Fibroblast of gingiva (primary cell): ENCODE measurements around the gene MYH7.

Experiments
- DNase-seq: peaks from one replicate; pipeline ENCODE4 v3.0.0-alpha.2; 2011; ENCODE audit warnings: low read depth

MYH7 gene

DNA sequence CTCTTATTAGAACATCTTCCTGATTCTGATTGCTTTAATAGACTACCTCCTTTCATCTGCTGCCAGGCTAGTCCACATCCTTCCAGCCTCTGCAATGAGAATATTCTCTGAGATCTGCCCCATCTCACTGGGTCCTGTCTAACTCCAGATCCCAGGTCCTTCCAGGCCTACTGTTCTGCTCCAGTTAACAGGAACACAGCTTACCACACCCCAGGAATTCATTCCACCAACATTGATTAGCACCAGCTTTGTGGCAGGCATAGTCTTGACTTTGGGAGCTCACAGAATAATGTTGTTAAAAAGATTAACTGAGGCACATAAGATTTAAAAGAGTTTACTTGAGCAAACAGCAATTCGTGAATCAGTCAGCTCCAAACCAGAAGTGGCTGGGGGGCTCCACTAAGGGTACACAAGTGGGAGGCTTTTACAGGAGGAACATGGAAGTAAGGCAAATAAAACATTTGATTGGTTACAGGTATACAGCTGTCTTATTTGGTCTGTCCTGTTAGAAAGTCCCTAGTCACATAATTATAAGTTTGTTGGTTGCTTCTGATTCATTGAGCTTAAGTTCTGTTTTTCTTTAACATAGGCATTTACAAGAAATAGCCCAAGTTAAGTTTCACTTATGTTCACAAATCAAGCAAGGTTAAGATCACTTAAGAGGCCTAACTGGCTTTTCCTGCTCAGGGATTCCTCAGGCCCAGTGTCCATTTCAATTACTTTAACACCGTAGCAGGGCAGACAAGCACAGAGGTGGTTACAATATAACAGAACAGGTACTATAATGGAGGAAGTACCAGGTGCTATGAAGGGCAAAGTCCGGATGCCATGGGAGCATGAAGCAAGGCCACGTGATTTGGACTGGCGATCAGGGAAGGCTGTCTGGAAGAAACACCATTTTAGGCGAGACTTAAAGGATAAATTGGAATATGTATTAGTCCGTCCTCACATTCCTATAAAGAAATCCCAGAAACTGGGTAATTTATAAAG is 12.2 kb upstream of the MYH7 start:
- DNase-seq = no peak

DNA sequence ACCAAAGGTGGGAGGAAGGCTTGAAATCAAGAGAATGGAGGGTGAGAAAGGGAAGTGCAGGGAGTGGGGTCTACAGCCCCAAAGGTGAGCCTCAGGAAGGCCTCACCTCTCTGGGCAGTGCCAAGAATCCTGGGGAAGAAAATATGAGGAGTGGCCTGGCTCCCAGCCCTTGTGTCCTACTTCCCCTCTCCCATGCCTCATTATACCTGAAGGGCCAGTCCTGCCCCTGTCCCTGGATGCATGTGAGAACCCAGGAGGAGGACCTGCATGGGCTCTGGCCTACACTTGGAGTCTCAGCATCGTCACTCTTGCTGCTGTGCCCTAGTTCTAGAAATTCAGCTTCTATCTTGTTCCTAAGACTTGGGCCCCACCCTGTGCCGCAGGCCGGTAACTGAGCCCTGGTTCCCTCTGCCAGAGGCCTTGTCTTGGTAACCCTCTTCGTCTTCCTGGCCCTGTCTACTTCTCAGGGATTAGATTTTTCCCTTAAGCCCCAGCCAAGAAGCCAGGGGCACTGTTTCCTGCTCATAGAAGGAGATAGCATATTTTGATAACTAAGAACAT is 10.9 kb upstream of the MYH7 start:
- no peak for DNase-seq

DNA sequence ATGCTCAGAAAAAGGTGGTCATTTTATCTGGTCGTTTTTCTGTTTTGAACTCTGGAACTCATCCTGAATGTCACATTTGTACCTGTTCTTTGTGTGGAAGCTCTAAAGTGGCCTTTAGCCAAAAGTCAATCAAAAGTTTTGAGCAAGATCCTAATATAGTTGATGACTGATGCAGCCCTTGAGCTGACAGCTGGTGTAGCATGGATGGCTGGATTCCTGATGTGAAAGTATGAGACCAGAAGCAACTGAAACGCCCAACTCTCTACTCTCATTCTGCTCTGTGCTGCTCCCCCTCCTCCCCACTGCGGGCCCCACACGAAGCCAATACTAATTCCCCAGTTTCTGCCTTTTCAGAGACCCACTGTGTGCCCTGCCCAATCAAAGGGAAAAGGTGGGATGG is 10.3 kb upstream of the MYH7 start:
- no peak for DNase-seq

DNA sequence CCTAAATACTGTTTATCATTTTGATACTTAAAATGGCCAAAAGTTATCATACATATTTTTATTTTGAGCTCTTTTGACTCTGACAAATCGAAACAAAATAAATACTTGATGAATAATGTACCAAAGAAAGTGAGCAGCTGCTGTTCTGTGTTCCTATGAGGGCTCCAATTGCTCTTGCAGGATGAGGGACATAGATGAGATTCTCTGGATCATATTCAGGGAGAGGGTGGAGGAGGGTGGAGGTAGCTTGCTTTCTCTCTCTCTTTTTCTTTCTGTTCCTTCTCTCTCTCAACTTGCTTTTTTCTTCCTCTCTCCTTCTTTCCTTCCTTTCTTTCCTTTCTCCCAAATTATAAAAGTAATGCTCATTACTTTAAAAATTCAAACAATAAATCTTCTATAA is 8.9 kb upstream of the MYH7 start:
- no peak for DNase-seq

DNA sequence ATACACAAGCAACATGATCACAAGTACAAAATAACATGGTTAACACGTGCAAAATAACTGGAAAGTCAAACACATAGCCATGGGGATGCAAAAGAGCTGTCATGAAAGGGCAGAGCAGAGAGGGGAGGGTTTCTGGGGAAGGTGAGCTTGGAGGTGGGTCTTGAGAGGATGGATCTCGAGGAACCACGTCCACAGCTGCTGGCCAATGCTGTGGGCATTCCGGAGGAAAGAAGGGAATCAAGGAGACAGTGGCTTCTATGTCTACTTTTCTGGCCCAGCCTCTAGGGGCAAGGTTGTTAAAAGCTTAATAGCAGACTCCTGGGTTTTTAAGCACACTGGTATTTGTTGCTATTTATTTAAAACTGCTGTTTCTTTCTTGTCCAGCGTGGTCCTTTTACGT is 8.4 kb upstream of the MYH7 start:
- no peak for DNase-seq

DNA sequence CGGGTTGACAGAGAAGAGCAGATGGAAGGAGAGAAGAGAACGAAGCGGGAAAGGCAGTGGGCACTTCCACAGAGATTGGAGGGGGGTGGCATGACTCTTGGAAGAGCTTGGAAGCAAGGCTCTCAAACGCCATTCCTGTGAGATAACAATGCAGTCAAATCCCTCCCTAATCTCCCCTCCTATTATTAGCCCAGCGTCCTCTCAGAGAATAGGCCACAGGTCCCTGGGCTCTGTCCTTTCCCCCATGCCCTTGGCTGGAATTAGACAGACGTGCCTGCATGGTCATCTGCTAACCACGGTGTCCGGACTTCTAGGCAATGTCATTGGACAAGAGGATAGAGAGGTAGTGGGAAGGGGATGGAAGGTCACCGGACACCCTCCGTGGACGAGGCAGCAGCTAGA is 8.0 kb upstream of the MYH7 start:
- DNase-seq = no peak

DNA sequence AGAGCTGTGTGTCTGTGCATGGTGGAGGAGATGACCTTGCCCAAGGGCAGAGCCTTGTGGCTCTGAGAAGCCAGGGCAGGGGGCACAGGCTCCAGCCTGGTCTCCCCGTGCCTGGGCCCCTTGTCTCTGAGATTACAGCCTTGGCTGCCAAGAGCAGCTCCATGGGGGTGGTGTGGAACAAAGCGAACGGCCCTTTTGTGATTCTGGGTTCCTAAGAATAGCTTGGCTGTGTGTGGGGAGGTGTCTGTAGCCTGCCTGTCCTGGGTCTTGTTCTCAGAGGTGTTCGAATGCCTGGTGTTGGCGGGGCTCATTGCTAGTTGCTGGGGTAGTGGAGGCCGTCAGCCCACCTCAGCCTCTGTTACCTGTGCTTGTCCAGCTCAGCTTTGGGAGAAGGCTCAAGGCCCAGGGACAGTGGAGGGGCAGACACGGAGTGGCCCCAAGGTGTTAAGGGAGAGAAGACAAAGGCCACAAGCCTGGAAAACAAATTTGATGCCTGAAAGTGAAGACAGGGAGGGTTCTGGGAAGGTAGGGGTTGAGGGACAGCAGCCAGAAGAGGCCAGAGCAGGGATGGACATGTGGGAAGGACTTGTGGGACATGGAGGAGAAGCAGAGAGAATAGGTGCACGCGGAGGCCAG is 7.4 kb upstream of the MYH7 start:
- no peak for DNase-seq

DNA sequence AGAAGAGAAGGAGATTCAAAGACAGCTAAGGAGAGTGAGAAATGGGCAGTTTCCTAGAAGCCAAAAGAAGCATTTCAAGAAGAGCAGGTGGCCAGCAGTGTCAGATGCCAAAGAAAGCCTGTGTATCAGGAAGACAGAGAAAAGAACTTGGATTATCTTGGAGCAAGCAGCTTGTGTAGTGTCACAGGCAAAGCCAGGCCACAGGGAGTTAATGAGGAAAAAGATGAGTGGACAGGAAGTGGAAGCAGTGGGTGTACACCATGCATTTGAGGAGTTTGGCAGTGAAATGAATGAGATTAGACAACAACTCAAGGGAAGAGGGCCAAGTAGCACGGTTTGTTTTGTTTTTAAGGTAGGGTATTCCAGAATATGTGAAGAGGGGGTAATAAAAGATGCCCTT is 5.6 kb upstream of the MYH7 start:
- no peak for DNase-seq

DNA sequence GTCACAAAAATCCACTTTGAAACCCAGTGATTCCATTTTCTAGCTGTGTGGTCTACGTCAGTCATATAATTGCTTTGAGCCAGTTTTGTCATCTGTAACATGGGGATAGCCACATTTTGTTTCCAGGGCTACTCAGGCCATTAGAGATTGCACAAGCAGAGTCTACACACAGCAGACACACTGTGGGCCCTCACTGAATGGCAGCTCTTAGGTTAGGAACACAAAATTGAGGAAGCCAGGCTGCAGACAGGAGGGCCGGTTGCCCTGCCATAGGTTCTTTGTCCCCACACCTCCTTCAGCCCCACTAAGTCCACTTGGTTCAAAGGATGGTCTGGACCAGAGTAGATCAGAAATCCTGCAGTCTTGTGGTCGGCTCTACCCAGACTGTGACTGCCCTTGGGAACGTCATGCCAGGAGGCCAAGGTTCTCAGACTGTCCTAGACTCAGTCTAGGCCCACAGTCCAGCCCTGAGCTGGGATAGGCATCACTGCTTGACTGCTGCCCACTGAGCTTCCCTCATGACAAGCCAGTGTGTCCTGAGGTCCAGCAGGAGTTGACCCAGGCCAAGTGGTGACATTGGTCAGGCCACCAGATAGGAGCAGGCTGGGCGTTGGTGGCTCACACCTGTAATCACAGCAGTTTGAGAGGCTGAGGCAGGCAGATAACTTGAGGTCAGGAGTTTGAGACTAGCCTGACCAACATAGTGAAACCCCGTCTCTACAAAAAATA is 3.8 kb upstream of the MYH7 start:
- no peak for DNase-seq

DNA sequence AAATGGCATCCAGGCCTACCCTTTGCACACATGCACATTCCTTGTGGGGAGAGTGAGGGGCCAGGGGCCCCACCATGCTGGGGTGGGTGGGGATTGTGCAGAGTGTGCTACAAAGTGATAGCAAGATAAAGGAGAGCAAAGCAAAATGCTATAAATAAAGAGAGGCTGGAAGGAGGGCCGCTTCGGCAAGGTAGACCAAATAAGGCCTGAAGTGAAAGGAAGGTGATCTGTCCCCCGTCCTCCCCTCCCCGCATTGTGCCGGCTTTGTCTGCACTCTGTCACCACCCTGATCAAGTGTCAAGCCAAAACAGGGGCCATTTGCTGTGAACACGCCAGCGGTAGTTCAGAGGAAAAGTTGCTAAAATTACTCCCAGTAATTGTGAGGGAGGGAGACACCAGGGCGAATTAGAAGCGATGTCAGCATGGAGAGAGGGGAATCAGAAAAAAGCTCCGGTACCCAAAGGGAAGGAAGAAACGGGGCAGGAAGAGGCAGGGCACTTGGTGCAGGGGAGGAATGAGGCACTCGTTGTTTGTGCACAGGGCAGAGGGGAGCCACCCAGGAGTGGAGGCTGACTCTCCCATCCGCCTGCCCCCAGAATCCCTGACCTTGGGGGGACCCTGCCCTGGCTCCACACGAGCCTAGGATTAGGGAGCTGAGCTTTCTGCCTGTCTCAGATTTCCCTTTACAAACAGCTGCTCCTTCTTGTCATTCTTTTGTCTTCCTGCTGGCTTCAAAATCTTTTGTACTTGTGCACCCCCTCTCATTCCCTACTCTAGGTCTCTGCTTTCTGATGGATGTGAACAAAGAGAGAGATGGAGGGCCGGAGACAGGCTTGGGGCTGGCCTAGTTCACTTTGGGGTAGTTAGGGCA is 2.9 kb upstream of the MYH7 start:
- no peak for DNase-seq

DNA sequence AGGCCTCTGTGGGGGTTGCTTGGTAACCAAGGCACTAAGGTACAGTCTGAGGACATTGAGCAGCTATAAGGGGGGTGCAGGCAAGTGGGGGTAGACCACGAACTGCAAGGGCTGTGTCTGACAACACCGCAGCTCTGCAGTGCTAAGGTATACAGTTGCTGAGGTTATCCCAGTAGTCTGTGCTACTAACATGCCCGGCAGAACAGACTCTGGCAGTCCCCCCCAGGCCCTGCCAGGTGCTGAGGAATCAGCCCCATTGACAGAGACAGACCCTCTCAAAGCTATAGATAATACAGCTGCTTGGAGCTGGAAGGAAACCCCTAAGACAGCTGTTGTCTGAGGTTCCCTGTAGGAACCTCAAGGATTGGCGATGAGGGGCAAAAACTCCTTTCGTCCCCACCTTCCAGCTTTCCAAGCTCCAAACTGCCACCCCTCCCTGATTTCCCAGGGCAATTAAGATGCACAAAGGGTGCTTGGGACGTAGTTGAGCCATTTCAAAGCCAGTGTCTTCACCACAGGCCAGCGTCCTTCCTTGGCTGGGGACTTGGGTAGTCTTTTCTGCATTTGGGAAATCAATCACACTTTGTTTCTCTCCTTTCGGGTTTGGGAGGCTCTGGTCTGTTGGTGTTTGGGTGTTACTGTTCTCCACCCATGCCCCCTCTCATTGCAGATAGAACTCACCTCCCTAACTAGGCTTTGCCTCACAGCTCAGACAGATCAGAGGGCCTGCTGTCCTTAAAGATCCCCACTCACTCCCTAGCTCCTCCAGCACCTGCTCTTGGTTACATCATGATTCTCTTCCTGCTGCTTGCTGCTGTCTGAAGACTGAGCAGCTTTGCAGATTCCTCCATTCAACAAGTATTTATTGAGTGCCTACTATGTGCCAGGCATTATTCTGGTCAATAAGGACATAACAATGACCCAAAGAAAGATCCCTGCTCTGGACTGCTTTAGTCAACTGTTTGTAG is 2.0 kb upstream of the MYH7 start:
- no peak for DNase-seq

DNA sequence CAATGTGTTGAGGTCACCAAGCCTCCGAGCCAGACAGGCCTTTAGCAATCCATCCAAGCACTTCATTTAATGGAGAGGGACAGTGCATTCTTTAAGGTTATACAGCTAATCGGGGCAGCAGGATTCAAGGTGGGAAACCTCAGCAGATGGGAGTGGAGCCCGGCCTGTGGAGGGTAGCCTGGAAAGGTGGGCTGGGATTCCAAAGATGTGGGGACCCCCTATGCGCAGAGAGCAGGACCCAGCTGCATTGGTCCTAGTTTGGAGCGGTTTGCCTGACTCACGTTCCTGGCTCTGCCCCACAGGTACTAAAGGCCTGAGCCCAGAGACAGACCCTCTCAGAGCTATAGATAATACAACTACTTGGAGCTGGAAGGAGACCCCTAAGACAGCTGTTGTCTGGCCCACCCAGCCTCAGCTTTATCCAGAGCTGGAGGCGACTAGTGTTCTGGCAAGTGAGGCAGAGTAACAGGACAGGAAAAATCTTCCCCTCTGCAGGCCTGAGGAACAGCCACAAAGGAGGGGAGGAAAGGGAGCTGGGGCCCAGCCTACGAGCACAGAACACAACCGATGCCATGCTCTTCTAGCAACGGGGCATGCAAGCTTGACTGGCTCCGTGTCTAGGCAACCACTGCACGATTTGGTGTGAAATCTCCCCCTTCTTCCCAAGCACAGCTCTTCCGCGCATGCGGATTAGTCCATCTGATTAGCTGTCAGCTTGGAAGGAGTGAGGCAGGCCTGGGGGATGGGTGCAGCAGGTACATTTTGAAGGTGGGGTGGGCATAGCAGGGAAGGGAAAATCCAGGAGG is 1.1 kb upstream of the MYH7 start:
- DNase-seq = no peak

DNA sequence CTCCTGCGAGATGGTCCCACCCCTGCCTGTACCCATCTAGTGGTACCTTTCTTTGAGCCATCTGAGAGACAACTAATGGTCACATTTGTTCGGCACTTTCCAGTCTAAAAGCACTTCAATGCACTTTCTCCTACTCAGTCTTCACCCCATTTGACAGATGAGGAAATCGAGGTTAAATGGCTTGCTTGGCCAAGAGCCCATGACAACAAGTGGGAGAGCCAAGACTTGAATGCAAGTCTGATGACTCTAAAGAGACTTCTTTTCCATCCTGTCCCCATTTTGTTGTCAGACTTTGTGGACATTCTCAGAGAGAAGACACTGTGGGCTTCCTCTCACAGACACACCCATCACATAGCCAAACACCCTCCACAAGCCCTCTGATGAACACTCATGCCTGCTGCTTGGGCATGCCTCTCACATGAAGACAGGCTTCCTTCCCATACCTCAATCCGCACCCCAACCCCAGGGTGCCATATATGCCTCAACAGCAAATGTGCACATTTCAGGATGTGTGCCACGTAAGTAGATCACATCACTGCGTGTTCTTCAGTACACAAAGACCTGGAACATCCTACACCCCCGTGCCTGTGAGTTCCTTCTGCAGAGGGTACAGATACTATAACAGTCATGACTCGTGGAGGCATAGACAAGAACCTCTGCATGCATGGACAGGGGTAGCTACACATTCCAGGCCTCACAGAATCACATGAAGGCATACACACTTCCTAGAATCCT is 805 bp downstream of the MYH7 start:
- no peak for DNase-seq

DNA sequence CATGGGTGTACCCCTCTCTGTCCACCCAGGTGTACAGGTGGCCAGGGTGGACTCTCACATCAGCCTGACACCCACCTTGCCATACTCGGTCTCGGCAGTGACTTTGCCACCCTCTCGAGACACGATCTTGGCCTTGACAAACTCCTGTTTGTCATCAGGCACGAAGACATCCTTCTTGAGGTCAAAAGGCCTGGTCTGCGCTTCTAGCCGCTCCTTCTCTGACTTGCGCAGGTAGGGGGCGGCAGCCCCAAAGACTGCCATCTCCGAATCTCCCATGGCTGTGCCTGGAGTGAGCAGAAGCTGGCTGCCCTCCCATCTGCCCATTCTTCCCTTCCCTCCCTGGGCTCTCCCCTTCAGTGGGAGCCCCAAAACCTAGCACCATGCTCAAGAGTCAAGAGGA is 2.0 kb downstream of the MYH7 start:
- no peak for DNase-seq

DNA sequence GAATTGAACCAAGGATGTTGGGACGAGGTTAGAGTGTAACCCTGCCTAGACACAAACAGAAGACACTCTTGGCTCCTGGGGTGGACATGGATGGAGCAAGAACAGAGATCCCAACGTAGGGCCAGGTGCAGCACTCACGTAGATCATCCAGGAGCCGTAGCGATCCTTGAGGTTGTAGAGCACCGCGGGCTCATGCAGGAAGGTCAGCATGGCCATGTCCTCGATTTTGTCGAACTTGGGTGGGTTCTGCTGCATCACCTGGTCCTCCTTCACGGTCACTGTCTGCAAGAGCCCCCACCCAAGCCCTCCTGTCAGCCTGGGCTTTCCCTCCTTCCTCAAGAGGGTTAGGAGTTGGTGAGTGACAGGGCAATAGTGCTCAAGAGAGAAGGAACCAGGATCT is 2.5 kb downstream of the MYH7 start:
- DNase-seq = no peak

DNA sequence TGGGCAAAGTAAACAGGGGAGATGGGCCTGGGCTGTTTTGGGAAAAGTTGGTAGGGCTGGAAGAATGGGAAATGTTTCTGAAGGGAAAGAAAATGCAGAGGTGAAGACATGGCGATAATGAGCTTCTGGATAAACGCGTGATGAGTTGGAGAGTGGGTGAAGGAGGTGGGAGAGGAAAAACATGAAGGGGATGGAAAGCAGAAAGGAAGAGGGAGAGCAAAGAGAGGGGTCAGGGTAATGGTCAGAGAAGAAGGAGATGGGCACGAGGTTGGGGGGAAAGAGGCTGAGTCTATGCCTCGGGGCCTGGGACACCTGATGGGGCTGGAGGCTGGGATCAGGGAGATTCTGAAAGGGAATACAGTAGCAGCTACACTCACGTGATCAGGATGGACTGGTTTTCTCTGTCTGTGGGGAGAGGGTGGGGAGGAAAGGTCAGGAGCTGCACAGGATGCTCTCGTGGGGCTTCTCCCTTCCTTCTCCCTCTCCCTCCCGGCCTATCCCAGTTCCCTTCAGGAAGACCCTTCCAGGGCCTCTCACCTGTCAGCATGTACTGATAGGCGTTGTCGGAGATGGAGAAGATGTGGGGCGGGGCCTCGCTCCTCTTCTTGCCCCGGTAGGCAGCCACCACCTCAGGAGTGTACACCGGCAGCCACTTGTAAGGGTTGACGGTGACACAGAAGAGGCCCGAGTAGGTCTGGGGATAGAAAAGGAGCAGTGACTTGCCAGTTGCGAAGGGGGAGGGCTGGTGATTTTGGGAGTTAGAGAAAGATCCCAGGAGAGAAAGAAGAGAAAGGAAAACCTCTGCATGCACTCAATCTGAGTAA is 3.1 kb downstream of the MYH7 start:
- no peak for DNase-seq

DNA sequence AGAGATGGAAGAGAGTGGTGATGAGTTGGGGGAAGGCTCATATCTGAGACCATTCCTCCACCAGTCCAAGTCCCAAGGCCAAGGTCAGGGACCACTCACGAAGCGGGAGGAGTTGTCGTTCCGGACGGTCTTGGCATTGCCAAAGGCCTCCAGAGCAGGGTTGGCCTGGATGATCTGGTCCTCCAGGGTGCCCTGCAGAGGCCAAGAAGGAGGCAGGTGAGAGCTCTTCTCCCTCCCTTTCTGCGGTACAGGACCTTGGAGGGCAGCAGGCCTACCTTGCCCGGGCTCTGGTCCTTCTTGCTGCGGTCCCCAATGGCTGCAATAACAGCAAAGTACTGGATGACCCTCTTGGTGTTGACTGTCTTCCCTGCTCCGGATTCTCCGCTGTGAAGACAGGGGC is 4.0 kb downstream of the MYH7 start:
- DNase-seq = no peak

DNA sequence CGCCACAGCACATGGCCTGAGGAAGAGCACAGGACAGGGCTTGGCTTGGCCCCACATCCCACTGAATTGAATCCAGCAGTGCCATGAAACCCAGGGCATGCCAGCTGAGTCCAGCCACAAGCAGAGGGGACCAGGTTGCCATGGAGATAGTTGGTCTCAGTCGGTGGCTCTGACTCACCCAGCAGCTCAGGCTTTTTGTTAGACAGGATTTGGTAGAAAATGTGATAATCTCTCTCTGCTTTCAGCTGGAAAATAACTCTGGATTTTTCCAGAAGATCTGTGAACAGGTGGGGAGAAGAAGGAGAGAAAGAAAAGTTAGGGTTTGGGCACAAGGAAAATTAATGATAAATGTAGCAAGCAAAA is 4.8 kb downstream of the MYH7 start:
- no peak for DNase-seq
